Brain microvascular endothelial cell (primary cell): Measurements from ENCODE around the gene PHACTR3.

Experiments used
- DNase-seq: peaks from one replicate; pipeline ENCODE4 v3.0.0-alpha.2; 2020
- H3K27ac ChIP-seq: fragments of 250-450 bp; sonication (Bioruptor Pico); 2 replicates; pipeline ENCODE4 v1.5.1; 2020; ENCODE audit warnings: mild to moderate bottlenecking, moderate library complexity
- H3K27me3 ChIP-seq: fragments of 250-450 bp; sonication (Bioruptor Pico); replicated peaks from 2 replicates; pipeline ENCODE4 v1.5.1; 2020; ENCODE audit warnings: mild to moderate bottlenecking
- H3K36me3 ChIP-seq: fragments of 250-450 bp; sonication (Bioruptor Pico); replicated peaks from 2 replicates; pipeline ENCODE4 v1.5.1; 2020; ENCODE audit warnings: mild to moderate bottlenecking
- H3K4me3 ChIP-seq: 2 replicates; pipeline ENCODE4 v1.5.1; 2011; ENCODE audit warnings: low read depth, mild to moderate bottlenecking, control low read depth, low read length, moderate library complexity
- in situ Hi-C: cut with HindIII; loops from 2 replicates; pipeline ENCODE4 v1.10.0; 2017; ENCODE audit warnings: low sequenced_read_pairs, low pct_ligation_motif_present
- TF ChIP-seq, protein P1 (sequence below): IDR thresholded peaks from 2 replicates; pipeline ENCODE4 v1.5.1; 2011; ENCODE audit warnings: low read depth, mild to moderate bottlenecking, moderate library complexity, low read length, control low read depth, inconsistent platforms; ENCODE audit errors: missing control alignments

Gene PHACTR3

DNA sequence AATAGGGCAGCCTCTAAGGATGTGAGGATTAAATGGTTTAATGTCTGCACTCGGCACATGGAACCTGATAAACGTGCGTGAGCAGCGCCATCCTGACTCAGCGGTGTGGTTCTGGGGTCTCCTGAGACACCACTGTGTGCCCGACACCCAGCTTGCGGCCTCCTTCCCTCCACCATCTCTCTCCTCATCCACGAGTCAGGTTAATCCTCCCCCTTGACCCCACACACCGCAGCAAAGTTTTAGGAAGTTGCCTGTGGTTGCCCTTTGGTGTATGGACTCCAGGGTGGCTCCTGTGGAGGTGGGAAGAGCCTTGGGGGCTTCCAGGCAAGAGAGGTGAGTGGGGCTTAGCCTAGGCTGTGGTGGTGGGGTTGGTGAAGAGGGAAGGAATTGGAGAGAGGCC lies 68.2 kb downstream of the PHACTR3 start:
- Histone ChIP-seq H3K27me3 (no peaks in the 10 kb centered on the region), H3K4me3 (no peak overlapping the region), H3K36me3 (no peaks in the 10 kb centered on the region), H3K27ac (no peak overlapping the region)
- TF ChIP-seq, protein P1, sequence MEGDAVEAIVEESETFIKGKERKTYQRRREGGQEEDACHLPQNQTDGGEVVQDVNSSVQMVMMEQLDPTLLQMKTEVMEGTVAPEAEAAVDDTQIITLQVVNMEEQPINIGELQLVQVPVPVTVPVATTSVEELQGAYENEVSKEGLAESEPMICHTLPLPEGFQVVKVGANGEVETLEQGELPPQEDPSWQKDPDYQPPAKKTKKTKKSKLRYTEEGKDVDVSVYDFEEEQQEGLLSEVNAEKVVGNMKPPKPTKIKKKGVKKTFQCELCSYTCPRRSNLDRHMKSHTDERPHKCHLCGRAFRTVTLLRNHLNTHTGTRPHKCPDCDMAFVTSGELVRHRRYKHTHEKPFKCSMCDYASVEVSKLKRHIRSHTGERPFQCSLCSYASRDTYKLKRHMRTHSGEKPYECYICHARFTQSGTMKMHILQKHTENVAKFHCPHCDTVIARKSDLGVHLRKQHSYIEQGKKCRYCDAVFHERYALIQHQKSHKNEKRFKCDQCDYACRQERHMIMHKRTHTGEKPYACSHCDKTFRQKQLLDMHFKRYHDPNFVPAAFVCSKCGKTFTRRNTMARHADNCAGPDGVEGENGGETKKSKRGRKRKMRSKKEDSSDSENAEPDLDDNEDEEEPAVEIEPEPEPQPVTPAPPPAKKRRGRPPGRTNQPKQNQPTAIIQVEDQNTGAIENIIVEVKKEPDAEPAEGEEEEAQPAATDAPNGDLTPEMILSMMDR = no peak
- in situ Hi-C loops = no loop called here
- no peak for DNase-seq

- no peak overlapping the region for H3K27ac ChIP-seq
- TF ChIP-seq, protein P1 = no peak
- no peak for DNase-seq
- H3K27me3 ChIP-seq = no peaks in the 10 kb centered on the region
- no peaks in the 10 kb centered on the region for H3K36me3 ChIP-seq
- in situ Hi-C loops = no loop called here
- H3K4me3 ChIP-seq = no peak overlapping the region
Observed at GRCh38 chr20:59673288-59673997, 69.1 kb downstream of the PHACTR3 start.

DNA sequence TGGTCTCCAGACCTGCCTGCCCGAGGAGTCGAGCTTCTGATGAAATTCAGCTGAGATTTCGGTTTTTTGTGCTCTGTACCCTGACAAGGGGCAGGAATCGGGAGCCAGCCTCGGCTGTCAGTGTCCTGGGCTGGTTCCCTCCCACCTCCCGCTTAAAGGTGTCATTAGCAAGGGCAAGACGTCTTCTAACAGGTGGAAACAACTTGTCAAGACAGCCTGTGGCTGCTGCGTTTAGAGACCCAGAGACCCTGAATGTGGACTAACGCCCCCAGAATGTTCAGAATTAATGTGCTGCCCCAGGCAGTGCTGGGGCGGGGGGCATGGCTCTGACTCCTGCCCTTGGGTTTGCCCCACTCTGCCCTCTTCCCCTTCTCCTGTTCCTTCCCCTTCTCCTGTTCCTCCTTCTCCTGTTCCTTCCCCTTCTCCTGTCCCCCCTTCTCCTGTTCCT lies 69.7 kb downstream of the PHACTR3 start:
- TF ChIP-seq, protein P1 = no peak
- no peak overlapping the region for H3K4me3 ChIP-seq
- in situ Hi-C loops = no loop called here
- no peaks in the 10 kb centered on the region for H3K36me3 ChIP-seq
- DNase-seq = no peak
- no peaks in the 10 kb centered on the region for H3K27me3 ChIP-seq
- no peak overlapping the region for H3K27ac ChIP-seq

GRCh38 chr20:59676126-59676850 lies 71.9 kb downstream of the PHACTR3 start:
- Histone ChIP-seq H3K27ac (no peak overlapping the region), H3K4me3 (no peak overlapping the region), H3K27me3 (no peaks in the 10 kb centered on the region), H3K36me3 (no peaks in the 10 kb centered on the region)
- TF ChIP-seq, protein P1 = no peak
- in situ Hi-C loops = no loop called here
- no peak for DNase-seq

DNA sequence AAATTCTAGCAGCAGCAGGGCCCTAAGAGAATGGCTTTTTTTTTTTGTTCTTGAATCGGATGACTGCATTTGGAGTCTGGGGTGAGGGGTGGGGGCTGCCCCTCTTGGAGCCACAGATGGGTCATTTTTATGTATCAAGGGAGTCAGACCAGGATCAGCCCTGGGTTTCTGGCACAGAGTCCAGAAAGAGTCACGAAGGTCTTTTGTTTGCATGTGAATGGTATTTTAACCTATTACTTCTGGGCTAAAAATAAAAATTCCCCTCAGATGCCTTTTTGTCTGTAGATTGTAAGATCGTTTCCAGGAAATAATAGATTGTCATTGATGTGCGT lies 72.5 kb downstream of the PHACTR3 start:
- TF ChIP-seq, protein P1 = no peak
- in situ Hi-C loops = no loop called here
- Histone ChIP-seq H3K27me3 (no peaks in the 10 kb centered on the region), H3K27ac (no peak overlapping the region), H3K36me3 (no peaks in the 10 kb centered on the region), H3K4me3 (no peak overlapping the region)
- DNase-seq = no peak
